Omental fat pad (tissue), 4 donors: Measurements from ENCODE around the gene SCFD2. TPM values are rescaled to one million over a fixed set of nuclear protein-coding genes. Genes with fewer than 3 reads are reported as not detected.

Experiments used
- ATAC-seq: fragments of 150-250 bp; one replicate; pipeline ENCODE4 v1.9.1; 2016; ENCODE audit warnings: mild to moderate bottlenecking, moderate library complexity; ENCODE audit not compliant: low FRiP score
- DNase-seq: peaks from one replicate; pipeline ENCODE4 v3.0.0-alpha.2; 2019; ENCODE audit warnings: low spot score
- CTCF ChIP-seq, 3 donors: fragments of 450-650 bp; IDR thresholded peaks; one replicate each; pipeline ENCODE4 v1.5.1; 2016 to 2017; ENCODE audit warnings: antibody characterized with exemption in 3 of 3, mild to moderate bottlenecking in 3 of 3, moderate library complexity in 2 of 3
- total RNA-seq, 4 donors: library from RNA; depleted of rRNA; stranded (reverse); fragments of >200 nt; gene quantifications; one replicate each; pipeline ENCODE4 v1.1.0, GENCODE V29; 2016

The SCFD2 gene
- total RNA-seq, 4 donors from 2014 or later, result 26.4 to 65.6 (median 28.4) TPM

GRCh38 chr4:53050361-53050774, 315.5 kb downstream of the SCFD2 start:
- ATAC-seq, result no peak
- no peak for TF ChIP-seq CTCF (IDR thresholded peaks at IDR 0.05)
- no peak for DNase-seq

- ATAC-seq (no peak), DNase-seq (no peak)
- no peak for TF ChIP-seq CTCF (IDR thresholded peaks at IDR 0.05)
Observed at GRCh38 chr4:53049528-53049927, 316.3 kb downstream of the SCFD2 start.

- DNase-seq (no peak), ATAC-seq (no peak)
- TF ChIP-seq CTCF (IDR thresholded peaks at IDR 0.05), result no peak
Observed at GRCh38 chr4:53044651-53044960, 321.3 kb downstream of the SCFD2 start.

GRCh38 chr4:53043891-53044650, 321.8 kb downstream of the SCFD2 start:
- no peak for TF ChIP-seq CTCF (IDR thresholded peaks at IDR 0.05)
- ATAC-seq (no peak), DNase-seq (no peak)

- DNase-seq (no peak), ATAC-seq (no peak)
- TF ChIP-seq CTCF (IDR thresholded peaks at IDR 0.05), result no peak
Observed at GRCh38 chr4:53043055-53043454, 322.8 kb downstream of the SCFD2 start.

- TF ChIP-seq CTCF (IDR thresholded peaks at IDR 0.05), result no peak
- ATAC-seq (no peak), DNase-seq (no peak)
Observed at GRCh38 chr4:53040851-53041250, 325.0 kb downstream of the SCFD2 start.

GRCh38 chr4:53040459-53040815, 325.4 kb downstream of the SCFD2 start:
- no peak for TF ChIP-seq CTCF (IDR thresholded peaks at IDR 0.05)
- ATAC-seq, result no peak
- no peak for DNase-seq
